ENCODE data around the gene AK5.

Gene AK5

DNA sequence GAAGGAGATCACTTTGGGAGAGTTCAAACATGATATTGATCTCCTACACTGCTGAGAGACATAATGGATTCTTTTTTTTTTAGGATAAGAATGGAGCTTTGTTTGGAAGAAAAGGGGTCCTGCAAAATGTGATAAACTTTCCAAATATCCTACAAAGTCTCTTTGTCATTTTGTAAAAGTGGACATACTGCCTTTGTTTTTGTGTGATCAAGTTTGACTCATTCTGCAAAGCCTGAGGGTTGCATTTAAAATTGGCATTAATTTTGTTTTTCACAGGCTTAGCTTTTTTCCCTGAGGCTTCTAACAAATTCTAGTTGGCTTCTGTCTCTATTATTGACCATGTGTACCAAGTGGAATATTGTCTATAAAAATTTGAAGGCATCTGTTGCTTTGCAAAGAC, 113.2 kb downstream of the AK5 start:
- TF ChIP-seq, protein P1, sequence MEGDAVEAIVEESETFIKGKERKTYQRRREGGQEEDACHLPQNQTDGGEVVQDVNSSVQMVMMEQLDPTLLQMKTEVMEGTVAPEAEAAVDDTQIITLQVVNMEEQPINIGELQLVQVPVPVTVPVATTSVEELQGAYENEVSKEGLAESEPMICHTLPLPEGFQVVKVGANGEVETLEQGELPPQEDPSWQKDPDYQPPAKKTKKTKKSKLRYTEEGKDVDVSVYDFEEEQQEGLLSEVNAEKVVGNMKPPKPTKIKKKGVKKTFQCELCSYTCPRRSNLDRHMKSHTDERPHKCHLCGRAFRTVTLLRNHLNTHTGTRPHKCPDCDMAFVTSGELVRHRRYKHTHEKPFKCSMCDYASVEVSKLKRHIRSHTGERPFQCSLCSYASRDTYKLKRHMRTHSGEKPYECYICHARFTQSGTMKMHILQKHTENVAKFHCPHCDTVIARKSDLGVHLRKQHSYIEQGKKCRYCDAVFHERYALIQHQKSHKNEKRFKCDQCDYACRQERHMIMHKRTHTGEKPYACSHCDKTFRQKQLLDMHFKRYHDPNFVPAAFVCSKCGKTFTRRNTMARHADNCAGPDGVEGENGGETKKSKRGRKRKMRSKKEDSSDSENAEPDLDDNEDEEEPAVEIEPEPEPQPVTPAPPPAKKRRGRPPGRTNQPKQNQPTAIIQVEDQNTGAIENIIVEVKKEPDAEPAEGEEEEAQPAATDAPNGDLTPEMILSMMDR (IDR thresholded peaks at IDR 0.05), result no peak
- no peaks in the 10 kb centered on the region for H3K4me1 ChIP-seq (ENCODE audit: control insufficient read depth in 1 of 2, insufficient read depth in 1 of 2, low read depth in 1 of 2, low read length in 1 of 2)
- no peak overlapping the region for H3K4me3 ChIP-seq (ENCODE audit: low read depth in 1 of 2, low read length in 1 of 2)
- H3K9me3 ChIP-seq, result no peaks in the 10 kb centered on the region
- no peaks in the 10 kb centered on the region for H3K27me3 ChIP-seq
- no peaks in the 10 kb centered on the region for H3K36me3 ChIP-seq
- no peak overlapping the region for H3K27ac ChIP-seq

- Histone ChIP-seq H3K4me3 (ENCODE audit: low read depth in 1 of 2, low read length in 1 of 2) (no peak overlapping the region), H3K27ac (no peak overlapping the region), H3K4me1 (ENCODE audit: control insufficient read depth in 1 of 2, insufficient read depth in 1 of 2, low read depth in 1 of 2, low read length in 1 of 2) (no peaks in the 10 kb centered on the region), H3K9me3 (no peaks in the 10 kb centered on the region), H3K36me3 (no peaks in the 10 kb centered on the region), H3K27me3 (no peaks in the 10 kb centered on the region)
- TF ChIP-seq, protein P1 (IDR thresholded peaks at IDR 0.05), result no peak
Measured at GRCh38 chr1:77398152-77398551, 116.3 kb downstream of the AK5 start.

- Histone ChIP-seq H3K9me3 (no peaks in the 10 kb centered on the region), H3K4me3 (ENCODE audit: low read depth in 1 of 2, low read length in 1 of 2) (no peak overlapping the region), H3K27ac (no peak overlapping the region), H3K36me3 (no peaks in the 10 kb centered on the region), H3K4me1 (ENCODE audit: control insufficient read depth in 1 of 2, insufficient read depth in 1 of 2, low read depth in 1 of 2, low read length in 1 of 2) (no peaks in the 10 kb centered on the region), H3K27me3 (no peaks in the 10 kb centered on the region)
- TF ChIP-seq, protein P1 (IDR thresholded peaks at IDR 0.05), result no peak
Measured at GRCh38 chr1:77399250-77400086, 117.6 kb downstream of the AK5 start.

DNA sequence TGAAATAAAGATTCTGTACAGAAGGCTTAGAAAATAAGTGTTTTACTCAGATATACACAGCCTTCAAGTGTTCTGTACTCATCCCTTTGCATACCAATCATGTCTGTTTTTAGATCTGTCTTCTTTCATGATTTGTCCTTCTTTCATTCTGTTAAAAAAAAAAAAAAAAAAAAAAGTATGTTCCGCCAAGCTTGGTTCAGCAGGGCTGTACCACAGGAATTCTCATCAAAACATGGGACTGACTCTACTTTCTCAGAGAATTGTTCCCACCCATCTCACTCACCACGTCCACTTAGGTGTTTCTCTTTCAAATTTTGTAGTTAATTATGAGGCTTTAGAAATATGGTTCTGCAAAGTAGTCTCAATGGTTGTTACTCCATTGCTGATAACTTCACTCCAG, 119.0 kb downstream of the AK5 start:
- H3K9me3 ChIP-seq, result no peaks in the 10 kb centered on the region
- H3K4me1 ChIP-seq (ENCODE audit: control insufficient read depth in 1 of 2, insufficient read depth in 1 of 2, low read depth in 1 of 2, low read length in 1 of 2), result no peaks in the 10 kb centered on the region
- TF ChIP-seq, protein P1 (IDR thresholded peaks at IDR 0.05), result no peak
- no peak overlapping the region for H3K27ac ChIP-seq
- no peak overlapping the region for H3K4me3 ChIP-seq (ENCODE audit: low read depth in 1 of 2, low read length in 1 of 2)
- no peaks in the 10 kb centered on the region for H3K27me3 ChIP-seq
- H3K36me3 ChIP-seq, result no peaks in the 10 kb centered on the region

DNA sequence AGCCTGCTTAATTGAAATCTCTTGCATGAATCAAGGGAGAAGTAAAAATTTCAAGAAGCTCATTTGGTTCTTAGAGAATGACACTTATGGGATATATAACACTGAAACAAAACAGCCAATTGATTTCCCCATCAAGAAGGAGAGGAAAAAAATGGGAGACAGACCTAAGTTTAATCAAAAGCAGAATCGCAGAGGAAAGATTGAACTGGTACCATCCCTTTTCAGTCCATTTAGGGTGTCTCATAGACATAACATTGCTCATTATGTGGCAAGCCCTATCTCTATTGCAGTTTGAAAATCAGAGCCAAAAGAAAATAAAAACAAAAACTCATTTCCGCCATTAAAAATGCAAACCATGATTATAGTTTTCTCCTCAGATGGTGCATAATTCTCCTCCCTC, 119.6 kb downstream of the AK5 start:
- Histone ChIP-seq H3K36me3 (no peaks in the 10 kb centered on the region), H3K4me3 (ENCODE audit: low read depth in 1 of 2, low read length in 1 of 2) (no peak overlapping the region), H3K27ac (no peak overlapping the region), H3K9me3 (no peaks in the 10 kb centered on the region), H3K4me1 (ENCODE audit: control insufficient read depth in 1 of 2, insufficient read depth in 1 of 2, low read depth in 1 of 2, low read length in 1 of 2) (no peaks in the 10 kb centered on the region), H3K27me3 (no peaks in the 10 kb centered on the region)
- TF ChIP-seq, protein P1 (IDR thresholded peaks at IDR 0.05), result no peak
